Prostate gland (tissue), 2 donors: Measurements from ENCODE around the gene COL23A1. TPM values are rescaled to one million over a fixed set of nuclear protein-coding genes. Genes with fewer than 3 reads are reported as not detected.

Experiments
- DNase-seq: peaks from one replicate; pipeline ENCODE4 v3.0.0-alpha.2; 2019; ENCODE audit warnings: low spot score
- H3K27ac ChIP-seq, 2 donors: fragments of 200-600 bp; sonication (generic); 2 replicates each; pipeline ENCODE4 v1.5.1; 2017 to 2019
- H3K27me3 ChIP-seq: fragments of 200-600 bp; sonication (generic); replicated peaks from 2 replicates; pipeline ENCODE4 v1.5.1; 2019; ENCODE audit not compliant: insufficient read depth
- H3K36me3 ChIP-seq, 2 donors: fragments of 200-600 bp; sonication (generic); 1 replicate in 1 of 2; 2 replicates in 1 of 2; pipeline versions ENCODE4 v1.5.1 to v1.8.1; 2017 to 2019
- H3K4me1 ChIP-seq: fragments of 200-600 bp; sonication (generic); replicated peaks from 2 replicates; pipeline ENCODE4 v1.5.1; 2019
- H3K4me3 ChIP-seq, 2 donors: fragments of 200-600 bp; sonication (generic); 2 replicates each; pipeline ENCODE4 v1.5.1; 2017 to 2019
- H3K9me3 ChIP-seq: fragments of 200-600 bp; sonication (generic); 2 replicates; pipeline ENCODE4 v1.5.1; 2017
- POLR2A ChIP-seq: fragments of 450-650 bp; IDR thresholded peaks from one replicate; pipeline ENCODE4 v1.6.1; 2016; ENCODE audit warnings: antibody characterized with exemption, mild to moderate bottlenecking
- POLR2AphosphoS5 ChIP-seq: sonication (generic); formaldehyde crosslinking; IDR thresholded peaks from one replicate; pipeline ENCODE4 v1.6.1; 2017; ENCODE audit warnings: antibody characterized with exemption
- WGBS: methylation state at CpG from one replicate; pipeline ENCODE4 v1.1.5; 2018; 5-methylcytosine and 5-hydroxymethylcytosine counted together
- intact Hi-C: fragments of 100-400 bp; cut with DNase I; formaldehyde crosslinking; loops from one replicate; pipeline ENCODE4 v1.14.2; 2022
- total RNA-seq, 2 donors: library from RNA; depleted of rRNA; stranded (reverse); fragments of >200 nt; gene quantifications; one replicate each; pipeline ENCODE4 v1.1.0, GENCODE V29; 2016
- TF ChIP-seq, protein P1 (sequence below), 4 experiments: fragments of 200-600 bp in 2 of 4; fragments of 450-650 bp in 2 of 4; sonication (generic) in 2 of 4; IDR thresholded peaks; 1 replicate in 3 of 4; 2 replicates in 1 of 4; pipeline ENCODE4 v1.5.1; 2016 to 2019; ENCODE audit warnings: antibody characterized with exemption in 4 of 4, mild to moderate bottlenecking in 2 of 4, moderate library complexity in 2 of 4

Gene COL23A1
- total RNA-seq, 2 donors from 2014 or later, result 2.7 to 6.1 TPM

DNA sequence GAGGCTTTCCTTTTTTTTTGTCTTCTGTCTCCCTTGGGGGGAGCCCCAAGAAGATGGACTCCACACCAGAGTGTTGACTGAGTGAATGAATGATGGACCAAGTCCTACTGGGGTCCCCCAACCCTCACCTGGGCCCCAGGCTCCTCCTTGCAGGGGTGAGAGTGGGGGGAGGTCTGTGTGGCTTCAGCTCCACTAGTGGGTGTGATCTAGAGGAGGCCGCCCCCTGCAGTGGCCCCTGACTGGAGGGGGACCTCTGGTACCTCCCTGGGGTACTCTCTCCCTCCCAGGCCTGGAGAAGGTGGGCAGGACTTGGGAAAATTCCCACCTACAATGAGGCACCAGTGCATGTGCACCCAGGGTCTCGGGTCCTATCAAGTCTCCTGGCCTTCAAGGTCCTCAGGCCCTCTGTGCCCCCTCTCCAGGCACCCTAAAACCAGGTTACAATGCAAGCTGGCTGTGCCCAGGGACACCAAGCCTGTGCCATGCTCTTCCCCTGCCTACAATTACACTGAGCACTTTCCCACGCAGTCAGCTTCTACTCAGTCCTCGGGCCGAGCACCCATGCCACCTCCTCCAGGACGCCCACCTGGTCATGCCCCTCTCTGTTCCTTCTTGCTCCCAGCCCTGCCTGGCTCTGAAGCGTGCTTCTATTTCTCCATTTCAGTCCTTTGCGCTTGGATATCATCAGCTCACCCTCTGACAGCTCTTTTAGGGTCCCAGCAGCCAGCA lies 240.4 kb downstream of the COL23A1 start:
- no peaks in the 10 kb centered on the region for H3K27me3 ChIP-seq
- H3K4me1 ChIP-seq, result no peaks in the 10 kb centered on the region
- intact Hi-C loops, result no loop called here
- H3K4me3 ChIP-seq, result no peak overlapping the region
- 97% methylated on average over 8 of the region's 8 CpGs for WGBS
- TF ChIP-seq POLR2AphosphoS5 (no peak), POLR2A (no peak)
- TF ChIP-seq, protein P1, sequence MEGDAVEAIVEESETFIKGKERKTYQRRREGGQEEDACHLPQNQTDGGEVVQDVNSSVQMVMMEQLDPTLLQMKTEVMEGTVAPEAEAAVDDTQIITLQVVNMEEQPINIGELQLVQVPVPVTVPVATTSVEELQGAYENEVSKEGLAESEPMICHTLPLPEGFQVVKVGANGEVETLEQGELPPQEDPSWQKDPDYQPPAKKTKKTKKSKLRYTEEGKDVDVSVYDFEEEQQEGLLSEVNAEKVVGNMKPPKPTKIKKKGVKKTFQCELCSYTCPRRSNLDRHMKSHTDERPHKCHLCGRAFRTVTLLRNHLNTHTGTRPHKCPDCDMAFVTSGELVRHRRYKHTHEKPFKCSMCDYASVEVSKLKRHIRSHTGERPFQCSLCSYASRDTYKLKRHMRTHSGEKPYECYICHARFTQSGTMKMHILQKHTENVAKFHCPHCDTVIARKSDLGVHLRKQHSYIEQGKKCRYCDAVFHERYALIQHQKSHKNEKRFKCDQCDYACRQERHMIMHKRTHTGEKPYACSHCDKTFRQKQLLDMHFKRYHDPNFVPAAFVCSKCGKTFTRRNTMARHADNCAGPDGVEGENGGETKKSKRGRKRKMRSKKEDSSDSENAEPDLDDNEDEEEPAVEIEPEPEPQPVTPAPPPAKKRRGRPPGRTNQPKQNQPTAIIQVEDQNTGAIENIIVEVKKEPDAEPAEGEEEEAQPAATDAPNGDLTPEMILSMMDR (IDR thresholded peaks at IDR 0.05), result no peak
- no peaks in the 10 kb centered on the region for H3K36me3 ChIP-seq
- no peak overlapping the region for H3K27ac ChIP-seq
- H3K9me3 ChIP-seq, result no peaks in the 10 kb centered on the region
- no peak for DNase-seq

DNA sequence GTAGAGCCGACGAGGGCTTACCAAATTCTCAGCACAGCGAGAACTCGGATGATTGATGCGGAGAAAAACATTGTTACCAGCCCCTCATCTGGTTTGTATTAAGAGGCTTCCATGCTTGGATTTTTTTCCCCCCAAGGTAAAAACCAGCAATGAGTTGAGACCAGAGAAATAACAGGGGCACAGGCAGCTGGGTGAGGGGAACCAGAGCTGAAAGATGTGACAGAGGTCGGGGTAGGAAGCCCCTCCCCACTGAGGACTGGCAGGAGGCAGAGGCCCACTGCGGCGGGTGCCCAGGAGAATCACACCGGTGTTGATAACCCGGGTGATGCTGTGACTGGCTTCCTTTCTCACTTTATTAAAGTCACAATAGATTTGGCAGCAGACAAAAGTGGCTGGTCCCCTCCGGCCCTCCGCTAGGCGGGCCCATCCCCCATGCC lies 241.1 kb downstream of the COL23A1 start:
- Histone ChIP-seq H3K4me3 (no peak overlapping the region), H3K36me3 (no peaks in the 10 kb centered on the region), H3K27me3 (no peaks in the 10 kb centered on the region), H3K4me1 (no peaks in the 10 kb centered on the region), H3K27ac (no peak overlapping the region), H3K9me3 (no peaks in the 10 kb centered on the region)
- intact Hi-C loops, result no loop called here
- TF ChIP-seq POLR2AphosphoS5, result no peak
- TF ChIP-seq POLR2A, result no peak
- TF ChIP-seq, protein P1 (IDR thresholded peaks at IDR 0.05), result no peak
- no peak for DNase-seq
- WGBS, result 88% methylated on average over 13 of the region's 13 CpGs

DNA sequence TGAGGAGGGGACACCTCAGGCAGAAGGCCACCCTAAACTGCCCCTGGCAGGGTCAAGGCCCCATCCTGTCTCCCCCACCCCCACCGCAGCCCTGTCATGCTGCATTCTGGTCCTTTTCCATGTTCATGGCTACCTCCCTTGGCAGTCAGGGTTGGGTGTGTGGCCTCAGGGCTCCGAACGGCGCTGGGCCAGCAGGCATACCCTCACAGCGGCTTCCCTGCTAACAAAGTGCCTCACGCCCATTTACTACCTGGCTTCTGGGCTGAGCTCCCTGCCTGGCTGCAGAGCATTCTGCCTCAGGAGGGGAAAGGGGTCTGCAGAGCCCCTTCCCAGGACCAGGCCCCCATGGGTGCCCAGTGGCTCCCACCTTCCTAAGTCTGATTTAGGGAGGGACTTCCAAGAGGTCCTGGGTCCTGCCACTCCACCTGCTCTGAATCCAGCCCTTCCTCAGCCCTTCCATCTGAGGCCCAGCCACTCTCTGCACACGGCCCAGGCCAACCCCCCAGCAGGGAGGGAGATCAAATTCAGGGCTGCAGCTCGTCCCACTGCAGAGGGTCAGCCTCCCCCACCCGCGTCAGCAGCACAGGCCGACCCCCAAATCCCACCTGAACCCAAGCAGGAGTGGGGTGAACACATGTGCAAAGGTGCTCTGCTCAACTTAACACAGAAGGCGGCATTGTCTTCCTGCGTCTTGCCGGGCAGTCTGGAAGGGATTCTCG lies 241.7 kb downstream of the COL23A1 start:
- intact Hi-C loops, result no loop called here
- TF ChIP-seq POLR2AphosphoS5 (no peak), POLR2A (no peak)
- TF ChIP-seq, protein P1 (IDR thresholded peaks at IDR 0.05), result no peak
- no peak for DNase-seq
- Histone ChIP-seq H3K9me3 (no peaks in the 10 kb centered on the region), H3K27me3 (no peaks in the 10 kb centered on the region), H3K36me3 (no peaks in the 10 kb centered on the region), H3K4me1 (no peaks in the 10 kb centered on the region), H3K27ac (no peak overlapping the region), H3K4me3 (no peak overlapping the region)
- WGBS, result 73% methylated on average over 15 of the region's 15 CpGs

DNA sequence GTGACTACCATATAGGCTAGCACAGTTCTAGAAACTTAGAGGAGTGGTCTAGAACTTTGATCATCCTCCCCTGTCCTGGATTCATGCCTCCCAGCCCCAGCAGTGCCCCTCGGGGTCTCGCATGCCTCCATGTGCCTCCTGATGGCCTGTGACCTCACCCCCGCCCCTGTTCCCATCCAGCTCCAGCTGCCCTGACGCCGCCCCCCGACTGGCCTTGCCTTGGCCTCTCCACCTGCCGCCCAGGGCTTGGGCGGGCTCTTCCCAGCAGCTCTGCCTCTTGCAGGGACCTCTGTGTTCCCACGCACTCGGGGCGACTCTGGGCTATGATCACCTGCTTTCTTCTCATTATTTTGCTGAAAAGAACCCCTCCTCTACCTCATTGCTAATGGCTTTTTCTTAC lies 242.2 kb downstream of the COL23A1 start:
- no peaks in the 10 kb centered on the region for H3K36me3 ChIP-seq
- H3K9me3 ChIP-seq, result no peaks in the 10 kb centered on the region
- TF ChIP-seq POLR2A, result no peak
- TF ChIP-seq, protein P1 (IDR thresholded peaks at IDR 0.05), result no peak
- no peak for TF ChIP-seq POLR2AphosphoS5
- intact Hi-C loops, result no loop called here
- no peak overlapping the region for H3K27ac ChIP-seq
- H3K27me3 ChIP-seq, result no peaks in the 10 kb centered on the region
- H3K4me3 ChIP-seq, result no peak overlapping the region
- no peaks in the 10 kb centered on the region for H3K4me1 ChIP-seq
- WGBS, result 93% methylated on average over 11 of the region's 11 CpGs
- DNase-seq, result no peak
